ENCODE data around the gene RFTN1.

GRCh38 chr3:16552757-16553156, 39.3 kb upstream of the RFTN1 start:
- TF ChIP-seq POLR2A (IDR thresholded peaks at IDR 0.05) (no peak), CTCF (IDR thresholded peaks at IDR 0.05) (no peak), POLR2AphosphoS5 (IDR thresholded peaks at IDR 0.05) (no peak), EP300 (IDR thresholded peaks at IDR 0.05) (no peak)

Measured in sigmoid colon (tissue), 4 donors.